Endometrium (tissue), 2 donors: ENCODE results near the gene TNS4.
A peak's percentile ranks its signal among the peaks of the same experiment; 100 is the strongest.

Experiments used
- FAIRE-seq: peaks from 2 replicates; lab custom pipeline; 2012; peaks lifted over from hg19 to GRCh38; lab: Jason Lieb, UNC
- donor health status: control.
- donor health status: control.

The TNS4 gene

DNA sequence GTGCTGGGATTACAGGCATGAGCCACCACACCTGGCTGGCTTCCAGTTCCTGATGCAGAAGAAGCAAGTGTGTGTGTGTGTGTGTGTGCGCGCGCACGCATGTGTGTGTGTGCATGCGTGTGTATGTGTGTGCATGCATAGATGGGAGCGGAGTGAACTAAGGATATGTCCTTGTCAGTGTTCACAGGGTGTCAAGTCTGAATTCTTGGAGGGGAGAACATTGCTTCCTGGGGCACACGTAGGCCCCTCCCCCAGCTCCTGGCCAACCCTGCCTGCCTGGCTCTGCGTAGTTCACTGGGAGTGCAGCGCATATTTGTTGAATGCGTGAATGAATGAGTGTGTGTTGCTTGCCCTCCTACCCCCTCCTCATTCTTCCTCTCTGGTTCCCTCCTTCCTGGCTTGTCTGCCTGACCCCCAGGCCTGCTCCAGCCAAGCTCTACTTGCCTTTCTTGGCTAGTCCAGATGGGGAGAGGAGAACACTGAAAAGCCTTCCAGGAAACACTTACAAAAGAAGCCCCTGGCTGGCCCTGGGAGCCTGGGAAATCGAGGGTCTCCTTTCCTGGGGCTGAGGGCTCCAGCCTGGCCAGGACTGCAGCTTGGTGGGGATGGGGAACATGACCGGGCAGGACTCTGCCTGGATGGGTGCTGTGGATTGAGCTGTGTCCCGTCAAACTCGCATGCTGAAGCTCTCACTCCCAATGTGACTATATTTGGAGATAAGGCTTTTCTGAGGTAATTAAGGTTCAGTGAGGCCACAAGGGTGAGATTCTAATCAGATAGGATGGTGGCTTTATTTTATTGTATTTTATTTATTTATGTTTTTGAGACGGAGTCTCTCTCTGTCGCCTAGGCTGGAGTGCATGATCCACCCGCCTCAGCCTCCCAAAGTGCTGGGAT, 30.2 kb downstream of the TNS4 start:
- FAIRE-seq, result no peak

DNA sequence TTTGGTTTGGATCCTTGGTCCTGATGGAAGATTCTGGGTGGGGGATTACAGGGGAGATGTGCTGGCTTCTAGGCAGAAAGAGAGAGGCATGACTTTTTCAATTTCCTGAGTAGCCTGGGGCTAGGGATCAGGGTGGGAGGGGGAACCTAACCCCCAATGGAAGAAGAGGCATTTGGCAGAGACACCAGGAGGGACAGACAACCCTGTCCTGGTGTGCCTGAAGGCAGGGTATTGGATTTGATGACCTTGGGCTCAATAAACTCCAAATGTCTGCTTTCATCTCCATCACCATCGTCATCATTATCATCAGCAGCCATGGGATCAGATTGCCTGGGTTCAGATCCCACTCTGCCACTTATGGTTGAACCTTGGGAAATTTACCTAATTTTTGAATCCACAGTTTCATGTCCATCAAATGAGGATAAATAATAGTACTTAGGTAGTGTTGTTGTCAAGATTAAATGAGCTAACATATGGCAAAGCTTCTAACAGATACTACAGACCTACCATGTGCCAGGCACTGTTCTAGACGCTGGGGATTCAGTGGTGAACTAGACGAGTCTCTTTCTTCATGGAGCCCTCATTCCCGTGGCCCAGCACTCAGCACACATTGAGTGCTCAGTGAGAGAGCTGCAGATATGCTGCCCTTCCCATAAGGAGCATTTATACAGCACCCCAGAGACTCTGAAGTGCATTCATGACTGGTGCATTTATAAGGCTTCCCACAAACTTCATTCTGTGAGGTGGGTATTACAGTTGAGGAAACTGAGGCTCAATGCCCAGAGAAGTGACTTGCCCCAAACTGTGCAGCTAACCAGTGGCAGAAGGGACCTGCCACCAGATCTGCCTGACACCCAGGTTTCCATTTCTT, 31.4 kb downstream of the TNS4 start:
- FAIRE-seq, result no peak

DNA sequence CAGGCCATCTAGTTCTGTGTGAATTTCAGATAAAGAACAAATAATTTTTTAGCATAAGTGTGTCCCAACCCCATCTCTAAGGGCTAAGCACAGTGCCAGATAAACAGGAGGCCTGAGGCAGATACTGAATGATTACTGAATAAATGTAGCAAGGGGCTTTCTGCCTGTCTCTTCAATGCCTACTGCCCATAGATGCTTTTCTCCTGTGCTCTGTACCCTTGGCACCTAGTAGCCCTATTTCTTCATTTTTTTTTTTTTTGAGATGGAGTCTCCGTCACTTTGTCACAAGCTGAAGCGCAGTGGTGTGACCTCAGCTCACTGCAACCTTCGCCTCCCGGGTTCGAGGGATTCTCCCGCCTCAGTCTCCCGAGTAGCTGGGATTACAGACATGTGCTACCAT, 32.9 kb downstream of the TNS4 start:
- no peak for FAIRE-seq

DNA sequence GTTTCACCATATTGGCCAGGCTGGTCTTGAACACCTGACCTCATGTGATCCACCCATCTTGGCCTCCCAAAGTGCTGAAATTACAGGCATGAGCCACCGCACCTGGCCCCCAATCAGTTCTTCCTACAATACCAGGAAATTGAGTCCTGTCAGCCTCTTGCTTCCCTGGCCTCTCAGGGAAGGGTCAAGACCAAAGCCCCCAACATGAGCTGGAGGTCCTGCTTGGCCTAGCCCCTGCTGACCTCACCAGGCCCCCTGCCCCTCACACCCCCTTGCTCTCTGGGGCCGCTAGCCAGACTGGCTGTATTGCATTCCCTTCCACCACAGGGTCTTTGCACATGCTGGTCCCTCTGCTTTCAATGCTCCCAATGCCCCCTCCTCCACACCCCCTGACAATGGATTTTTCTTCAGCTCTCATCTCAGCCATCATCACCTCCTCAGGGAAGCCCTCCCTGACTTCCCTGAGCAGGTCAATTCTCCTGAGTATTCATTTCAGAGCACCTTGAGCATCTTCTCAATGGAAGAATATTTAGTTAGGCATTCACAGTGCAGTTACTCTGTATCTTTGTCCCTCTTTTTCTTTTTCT, 34.0 kb downstream of the TNS4 start:
- no peak for FAIRE-seq

DNA sequence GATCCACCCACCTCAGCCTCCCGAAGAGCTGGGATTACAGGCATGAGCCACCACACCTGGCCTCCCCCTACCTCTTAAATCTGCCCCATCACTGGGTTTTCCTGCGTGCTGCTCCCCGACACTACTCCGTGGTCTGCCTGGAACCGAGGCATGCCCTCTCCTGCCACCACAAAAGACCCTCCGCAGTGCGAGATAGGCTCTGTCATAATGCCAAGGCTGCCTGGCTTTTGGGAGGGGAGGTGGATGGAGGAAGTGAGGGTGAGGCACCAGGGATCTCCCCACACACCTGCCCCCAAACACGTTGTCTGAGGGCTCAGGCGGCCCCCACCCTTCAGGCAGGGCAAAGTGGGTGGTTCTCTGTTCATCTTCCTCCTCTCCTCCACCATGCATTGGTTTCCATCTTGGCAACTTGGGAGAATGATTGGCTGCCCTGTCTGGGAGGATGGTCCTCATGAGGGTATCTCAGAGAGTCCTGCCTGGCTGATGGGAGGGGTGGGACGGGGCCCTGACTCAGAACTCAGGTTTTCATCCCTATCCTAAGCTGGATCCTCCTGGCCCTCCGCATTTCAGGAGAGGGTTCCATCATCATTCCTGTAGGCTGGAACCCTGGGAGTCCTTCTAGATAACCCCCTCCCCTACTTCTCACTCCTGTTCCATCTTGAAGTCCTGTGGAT, 35.0 kb downstream of the TNS4 start:
- no peak for FAIRE-seq

DNA sequence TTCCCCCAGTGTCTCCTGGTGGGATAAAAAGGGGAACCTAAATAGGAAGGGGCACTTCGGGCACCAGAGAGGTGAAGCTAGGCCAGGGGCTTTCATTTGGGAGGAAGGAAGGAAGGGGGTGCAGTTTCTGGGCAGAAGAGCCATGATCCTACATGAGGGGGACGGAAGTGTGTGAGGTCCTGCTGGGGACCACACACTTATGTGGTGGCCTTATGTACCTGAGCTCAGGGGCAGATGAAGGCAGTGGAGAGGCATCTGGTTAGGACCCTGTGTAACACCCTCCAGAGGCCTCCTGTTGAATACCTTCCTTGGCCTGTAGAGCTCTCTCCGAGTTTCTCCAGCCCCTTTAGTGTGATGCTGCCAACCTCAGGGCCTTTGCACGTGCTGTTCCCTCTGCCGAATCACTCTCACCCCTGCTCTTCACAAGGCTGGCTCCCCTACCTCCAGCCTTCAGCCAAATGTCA, 37.0 kb downstream of the TNS4 start:
- FAIRE-seq, result no peak

DNA sequence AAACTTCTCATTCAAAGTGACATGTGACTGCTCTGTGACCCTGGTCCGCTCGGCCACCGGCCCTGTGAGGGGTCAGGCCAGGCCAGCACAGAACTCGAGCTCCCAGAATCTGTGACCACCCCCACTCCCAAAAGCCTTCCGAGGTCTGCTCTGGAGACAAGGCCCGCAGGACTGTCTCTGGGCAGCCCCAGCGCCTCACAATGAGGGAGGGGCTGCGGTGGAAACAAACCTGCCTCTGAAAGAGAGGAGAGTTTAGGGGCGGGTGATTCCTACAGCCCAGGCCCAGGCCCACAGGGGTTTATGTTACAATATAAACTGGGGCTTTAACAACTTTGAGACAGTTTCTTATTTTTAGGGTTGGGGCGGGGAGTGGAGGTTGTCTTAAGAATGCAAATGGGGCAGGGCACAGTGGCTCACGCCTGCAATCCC, 38.3 kb downstream of the TNS4 start:
- peak; percentile 37 for FAIRE-seq

DNA sequence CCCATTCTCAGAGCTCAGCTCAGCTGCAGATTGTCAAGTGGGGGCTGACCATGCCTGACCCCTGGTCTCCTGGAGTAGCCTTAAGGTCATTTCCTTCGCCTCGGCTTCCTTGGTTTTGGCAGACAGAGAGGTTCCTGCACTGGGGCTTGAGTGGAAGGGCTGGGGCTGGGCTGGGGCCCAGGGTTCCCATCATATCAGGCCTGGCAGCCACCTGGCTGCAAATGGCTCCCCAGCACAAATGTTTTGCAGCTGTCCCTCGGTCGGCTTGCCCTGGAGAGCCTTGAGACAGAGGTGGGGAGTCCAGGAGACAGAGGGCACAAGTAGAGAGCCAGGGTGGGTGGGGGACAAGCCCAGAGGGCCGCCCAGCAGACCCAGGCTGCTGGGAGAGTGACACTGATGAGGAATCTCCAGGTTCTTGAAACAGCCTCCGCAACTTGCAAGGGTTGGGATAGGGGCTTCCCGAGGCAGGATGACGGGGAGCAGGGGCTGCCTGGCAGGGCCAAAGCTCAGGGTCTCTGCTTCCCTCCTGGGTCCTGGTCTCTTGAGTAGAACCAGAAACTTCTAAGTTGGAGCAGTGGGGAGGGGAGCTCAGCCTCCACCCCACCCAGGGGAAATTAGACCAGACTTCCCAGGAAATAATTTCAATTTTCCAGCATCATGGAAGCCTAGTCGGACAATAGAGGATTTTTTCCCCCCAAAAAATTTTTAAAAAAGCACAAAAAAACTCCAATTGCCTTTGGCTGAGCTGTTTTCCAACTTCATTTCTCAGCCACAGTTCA, 38.9 kb downstream of the TNS4 start:
- FAIRE-seq, result no peak

DNA sequence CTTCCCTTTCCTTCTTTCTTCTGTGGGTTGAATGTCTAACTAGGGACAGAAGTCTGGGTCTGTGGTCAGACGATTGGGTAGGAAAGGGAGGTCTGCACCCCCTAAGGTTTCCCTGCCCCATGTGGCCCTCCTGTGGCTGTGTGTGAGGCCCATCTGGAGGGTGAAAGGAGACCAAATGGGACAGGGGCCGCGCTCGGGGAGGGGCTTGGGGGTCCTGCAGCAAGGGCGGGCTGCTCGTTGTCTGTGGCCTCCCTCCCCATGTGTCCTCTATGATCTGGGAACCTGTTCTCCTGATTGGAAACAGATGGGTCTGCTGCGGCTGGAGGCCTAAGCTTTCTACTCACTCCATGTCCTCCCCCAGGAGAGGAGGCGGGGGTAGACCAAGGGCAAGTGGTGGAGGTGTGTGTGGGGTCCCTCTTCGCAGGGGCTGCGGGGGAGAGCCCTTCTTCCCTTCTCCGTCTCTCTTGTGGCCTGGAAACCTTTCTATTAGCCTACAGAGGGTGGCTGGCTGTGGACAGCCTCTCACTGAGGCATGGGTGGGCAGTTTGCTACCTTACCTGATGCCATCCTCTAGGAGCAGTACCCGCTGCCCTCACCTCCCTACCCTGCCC, 39.6 kb downstream of the TNS4 start:
- peak; percentile 15 for FAIRE-seq

DNA sequence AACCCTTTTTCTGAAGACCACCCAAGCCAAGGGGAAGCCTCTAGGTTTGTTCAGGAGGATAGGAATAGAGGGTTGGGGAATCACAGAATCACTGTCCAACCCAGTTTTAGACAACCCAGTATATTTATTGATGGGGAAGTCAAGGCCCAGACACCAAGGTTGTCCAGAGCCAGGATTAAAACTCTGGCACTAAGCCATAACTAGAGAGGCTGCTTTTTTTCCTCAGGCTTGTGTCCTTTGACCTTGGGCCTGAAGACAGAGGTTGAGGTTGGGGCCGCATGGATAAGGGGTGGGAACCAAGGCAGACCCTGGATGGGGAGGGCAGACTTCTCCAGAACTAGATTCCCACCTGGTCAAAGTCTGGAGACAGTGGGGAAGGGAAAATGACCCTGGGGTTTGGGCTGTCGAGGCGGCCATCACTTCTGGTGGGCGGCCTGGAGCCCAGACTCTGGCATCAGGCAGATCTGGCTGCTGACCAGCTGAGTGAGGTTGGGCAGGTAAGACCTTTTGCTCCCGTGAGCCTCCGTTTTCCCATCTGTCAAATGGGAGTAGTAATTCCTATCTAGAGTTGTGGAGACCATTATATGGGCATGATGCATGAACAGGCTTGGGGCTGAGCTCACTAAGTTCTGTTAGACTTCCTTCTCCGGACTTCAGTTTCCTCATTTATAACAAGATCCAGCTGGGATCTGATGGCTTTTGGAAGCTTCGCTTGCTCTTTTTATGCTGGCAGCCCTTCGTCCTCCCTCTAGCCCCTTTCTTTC, 40.3 kb downstream of the TNS4 start:
- FAIRE-seq, result peak; percentile 50

DNA sequence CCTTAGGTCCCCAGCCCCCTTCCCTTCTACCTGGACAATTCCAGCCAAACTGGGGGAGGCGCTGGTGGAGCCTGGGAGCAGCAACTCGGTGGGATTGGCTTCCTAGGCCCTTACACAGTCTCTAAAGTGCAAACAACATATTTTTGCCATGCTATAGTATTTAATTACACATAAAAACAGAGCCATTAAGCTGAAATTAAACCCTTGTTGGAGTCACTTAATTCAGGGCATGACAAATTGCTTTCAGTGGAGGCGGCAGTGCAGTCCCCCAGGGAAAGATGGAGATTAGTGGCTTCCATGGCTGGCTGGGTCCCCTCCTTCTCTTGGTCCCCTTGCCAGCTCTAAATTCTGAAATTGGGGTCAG, 40.8 kb downstream of the TNS4 start:
- FAIRE-seq, result no peak

DNA sequence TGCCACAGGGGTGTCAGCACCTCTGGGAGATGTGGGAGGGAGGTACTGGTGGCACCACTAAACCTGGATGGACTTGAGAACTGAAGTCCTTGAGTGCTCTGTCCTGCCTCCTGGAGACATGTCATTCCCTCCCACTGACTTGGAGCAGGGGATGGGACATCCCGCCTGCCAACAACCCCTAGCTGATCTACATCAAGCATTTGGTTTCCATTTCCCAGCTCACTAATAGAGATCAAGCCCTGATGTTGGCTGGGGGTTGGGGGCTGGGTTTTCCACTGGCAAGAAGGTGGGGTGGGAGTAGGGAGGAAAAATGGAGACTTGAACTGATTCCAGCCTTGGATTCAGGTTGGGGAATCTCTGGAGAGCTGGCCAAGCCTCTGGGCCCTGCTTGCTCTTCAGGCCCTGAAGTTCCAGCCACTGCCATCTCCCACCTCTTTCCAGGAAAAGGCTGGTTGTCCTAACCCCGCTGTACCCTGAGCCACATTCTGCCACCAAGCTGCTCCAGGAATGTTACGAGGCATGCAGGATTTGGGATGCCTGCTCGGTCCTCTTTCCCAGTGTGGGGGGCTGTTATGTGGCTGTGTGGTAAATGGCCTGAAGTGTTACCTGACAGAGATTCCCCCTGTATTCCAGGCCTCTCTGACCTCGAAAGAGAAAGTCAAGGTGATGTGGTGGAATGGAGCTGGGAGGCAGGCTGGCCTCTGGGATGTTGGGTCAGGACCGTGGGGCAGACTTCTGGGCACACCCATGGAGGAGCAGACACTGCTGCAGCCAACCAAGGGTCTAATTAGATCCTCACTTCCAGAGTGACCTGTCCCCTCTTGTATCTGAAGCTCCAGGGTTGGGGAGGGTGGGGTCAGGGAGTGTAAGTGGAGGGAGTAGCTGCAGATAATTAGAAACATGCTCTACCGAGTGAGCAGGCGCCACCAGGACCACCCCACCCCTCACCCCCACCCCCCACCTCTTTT, 41.5 kb downstream of the TNS4 start:
- FAIRE-seq, result no peak

DNA sequence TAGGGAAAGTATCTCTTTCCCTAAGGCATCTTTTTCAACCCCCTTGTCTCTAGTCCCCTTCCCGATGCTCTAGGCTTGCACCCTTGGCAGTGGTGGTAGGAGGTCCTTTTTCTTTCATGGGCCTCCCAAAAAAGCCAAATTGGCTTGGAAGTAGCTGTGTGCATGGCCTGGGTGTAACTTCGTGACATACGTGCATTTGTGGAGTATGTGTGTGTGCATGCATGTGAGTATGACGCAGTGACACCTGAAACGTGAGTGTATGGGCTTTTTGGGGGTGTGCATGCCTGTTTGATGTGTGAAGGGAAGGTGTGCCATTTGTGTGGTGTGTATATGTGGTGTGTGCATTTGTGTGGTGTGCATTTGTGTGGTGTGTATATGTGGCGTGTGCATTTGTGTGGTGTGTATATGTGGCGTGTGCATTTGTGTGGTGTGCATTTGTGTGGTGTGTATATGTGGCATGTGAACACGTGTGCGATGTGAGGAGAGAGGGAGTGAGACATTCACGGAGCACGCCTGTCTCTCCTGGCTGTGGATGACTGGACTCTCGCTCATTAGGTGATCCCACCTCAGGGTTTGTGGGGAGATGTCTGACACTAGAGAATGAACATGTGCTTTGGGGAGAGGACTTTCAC, 42.5 kb downstream of the TNS4 start:
- no peak for FAIRE-seq

DNA sequence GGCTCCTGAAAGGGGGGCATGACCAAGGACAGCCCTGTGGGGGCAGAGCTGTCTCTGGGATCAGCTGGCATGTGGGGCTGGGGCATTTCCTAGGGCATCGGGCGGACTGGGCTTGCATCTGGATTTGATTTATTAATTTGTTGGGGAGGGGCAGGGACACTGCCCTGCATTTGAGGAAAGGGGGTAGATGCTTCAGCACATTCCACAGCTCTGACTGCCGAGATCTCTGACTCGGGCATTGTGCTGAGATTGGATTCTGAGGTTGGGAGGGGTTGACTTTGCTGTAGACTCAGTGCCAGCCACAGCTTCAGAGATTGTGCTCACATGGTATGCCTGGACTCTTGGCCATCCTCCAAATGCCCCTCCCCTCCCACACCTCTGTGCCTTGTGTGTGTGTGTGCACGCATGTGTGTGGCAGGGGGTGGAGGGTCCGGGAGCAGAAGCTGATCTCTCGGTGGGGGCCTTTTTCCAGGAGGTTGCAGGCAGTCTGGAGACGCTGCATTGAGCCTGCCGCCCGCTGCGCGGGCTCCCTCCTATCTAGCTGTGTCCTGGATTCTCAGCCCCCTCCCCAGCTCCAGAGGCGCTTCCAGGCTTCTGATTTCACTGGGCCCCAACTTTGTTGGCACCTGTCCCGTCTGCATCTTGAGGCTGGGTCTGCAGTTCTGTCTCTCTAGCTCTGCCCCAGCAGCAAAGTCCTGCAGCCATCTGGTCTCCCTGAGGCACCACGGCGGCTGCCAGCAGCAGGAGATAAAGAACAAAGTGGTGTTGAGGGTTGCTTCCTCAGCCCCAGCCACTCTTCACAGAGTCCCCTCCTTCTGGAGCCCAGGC, 43.2 kb downstream of the TNS4 start:
- FAIRE-seq, result no peak

DNA sequence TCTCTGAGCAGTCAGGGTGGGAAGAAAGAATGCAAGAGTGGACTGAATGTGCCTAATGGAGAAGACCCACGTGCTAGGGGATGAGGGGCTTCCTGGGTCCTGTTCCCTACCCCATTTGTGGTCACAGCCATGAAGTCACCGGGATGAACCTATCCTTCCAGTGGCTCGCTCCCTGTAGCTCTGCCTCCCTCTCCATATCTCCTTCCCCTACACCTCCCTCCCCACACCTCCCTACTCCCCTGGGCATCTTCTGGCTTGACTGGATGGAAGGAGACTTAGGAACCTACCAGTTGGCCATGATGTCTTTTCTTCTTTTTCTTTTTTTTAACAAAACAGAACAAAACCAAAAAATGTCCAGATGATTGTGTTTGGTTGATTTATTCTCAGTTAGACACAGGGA, 44.1 kb downstream of the TNS4 start:
- no peak for FAIRE-seq

DNA sequence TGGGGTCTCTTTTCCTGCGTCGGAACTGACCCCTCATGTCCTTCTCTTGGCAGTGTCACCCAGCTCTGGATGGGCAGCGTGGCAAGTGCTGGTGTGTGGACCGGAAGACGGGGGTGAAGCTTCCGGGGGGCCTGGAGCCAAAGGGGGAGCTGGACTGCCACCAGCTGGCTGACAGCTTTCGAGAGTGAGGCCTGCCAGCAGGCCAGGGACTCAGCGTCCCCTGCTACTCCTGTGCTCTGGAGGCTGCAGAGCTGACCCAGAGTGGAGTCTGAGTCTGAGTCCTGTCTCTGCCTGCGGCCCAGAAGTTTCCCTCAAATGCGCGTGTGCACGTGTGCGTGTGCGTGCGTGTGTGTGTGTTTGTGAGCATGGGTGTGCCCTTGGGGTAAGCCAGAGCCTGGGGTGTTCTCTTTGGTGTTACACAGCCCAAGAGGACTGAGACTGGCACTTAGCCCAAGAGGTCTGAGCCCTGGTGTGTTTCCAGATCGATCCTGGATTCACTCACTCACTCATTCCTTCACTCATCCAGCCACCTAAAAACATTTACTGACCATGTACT, 44.9 kb downstream of the TNS4 start:
- FAIRE-seq, result no peak

DNA sequence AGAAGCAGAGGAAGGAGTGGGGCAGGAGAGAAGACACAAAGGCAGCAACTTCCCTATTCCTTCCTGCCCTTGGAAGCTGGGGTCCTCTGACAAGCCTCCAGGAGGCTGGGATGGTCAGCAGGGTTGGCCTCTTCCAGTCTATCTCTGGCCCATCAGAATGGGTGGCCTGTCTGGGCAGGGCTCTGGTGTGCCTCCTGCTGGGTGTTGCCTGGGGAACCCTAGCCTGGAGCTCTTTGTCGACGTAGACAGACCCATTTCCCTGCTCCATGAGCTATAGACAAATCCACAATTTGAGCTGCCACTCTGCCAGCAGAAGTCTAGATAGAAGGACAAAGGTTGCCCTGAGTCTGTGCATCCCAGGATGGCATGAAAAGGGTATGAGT, 46.8 kb downstream of the TNS4 start:
- no peak for FAIRE-seq
